Stimulated activated CD8-positive, alpha-beta memory T cell treated with anti-CD3 and anti-CD28 coated beads, Interleukin-7, amount 100 ng/mL, for 24 hours (primary cell): ENCODE measurements around the gene MTHFD2.
"Not testable (repeated sequence)": the region's sequence is repeated elsewhere in the genome, so short reads cannot be mapped to it uniquely, and the experiment has no call there.

Experiments
- DNase-seq: peaks from one replicate; pipeline ENCODE4 v3.0.0-alpha.2; 2020; ENCODE audit warnings: low read depth

The MTHFD2 gene

DNA sequence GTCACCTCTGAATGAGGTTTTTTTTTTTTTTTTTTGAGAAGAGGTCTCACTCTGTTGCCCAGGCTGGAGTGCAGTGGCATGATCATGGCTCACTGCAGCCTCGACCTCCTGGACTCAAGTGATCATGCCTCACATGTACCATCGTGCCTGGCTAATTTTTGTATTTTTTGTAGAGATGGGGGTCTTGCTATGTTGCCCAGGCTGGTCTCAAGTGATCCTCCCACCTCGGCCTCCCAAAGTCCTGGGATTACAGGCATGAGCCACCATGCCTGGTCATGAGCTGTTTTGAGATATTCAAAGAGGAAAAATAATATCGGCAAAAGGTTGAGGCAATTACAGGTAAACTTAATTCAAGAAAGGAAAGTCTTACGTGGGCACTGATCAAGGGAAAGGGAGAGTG lies 31.4 kb downstream of the MTHFD2 start:
- not testable (repeated sequence) for DNase-seq

DNA sequence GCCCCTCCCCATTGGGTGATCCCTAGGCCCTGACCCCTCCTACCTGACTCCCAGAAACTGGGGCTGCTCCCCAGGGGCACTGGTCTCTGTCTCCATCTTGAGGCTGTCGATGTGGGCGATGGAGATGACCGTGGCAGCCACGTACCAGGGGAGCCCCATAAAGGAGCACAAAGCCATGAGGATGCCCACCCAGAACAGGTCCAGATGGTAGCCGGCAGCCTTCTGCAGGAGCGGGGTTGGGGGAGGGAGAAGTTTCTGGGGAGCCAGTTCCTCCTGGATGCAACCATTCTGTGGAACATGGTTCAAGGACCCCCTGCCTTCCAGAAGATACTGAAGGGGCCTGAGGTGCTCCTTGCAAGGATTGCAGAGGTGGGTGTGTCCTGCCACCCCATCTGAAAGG lies 34.0 kb downstream of the MTHFD2 start:
- DNase-seq = no peak

DNA sequence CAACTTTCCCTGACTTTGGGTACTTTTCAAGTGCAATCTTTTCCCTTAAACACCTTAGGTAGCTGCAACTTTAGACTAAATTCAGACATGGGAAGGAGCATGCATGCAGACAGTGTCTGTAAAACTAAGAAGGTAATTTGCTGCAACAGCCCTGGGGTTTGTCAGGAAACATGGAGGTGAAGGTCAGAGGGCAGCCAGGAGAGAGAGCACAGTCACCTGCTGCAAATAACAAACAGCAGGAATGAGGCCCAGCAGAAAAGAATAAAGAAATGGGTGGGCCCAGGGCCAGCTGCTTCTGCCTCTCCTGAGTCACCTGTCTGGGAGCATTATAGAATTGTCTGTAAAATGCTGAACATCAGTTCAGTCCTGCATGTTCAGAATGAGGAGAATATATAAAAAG lies 35.2 kb downstream of the MTHFD2 start:
- no peak for DNase-seq

DNA sequence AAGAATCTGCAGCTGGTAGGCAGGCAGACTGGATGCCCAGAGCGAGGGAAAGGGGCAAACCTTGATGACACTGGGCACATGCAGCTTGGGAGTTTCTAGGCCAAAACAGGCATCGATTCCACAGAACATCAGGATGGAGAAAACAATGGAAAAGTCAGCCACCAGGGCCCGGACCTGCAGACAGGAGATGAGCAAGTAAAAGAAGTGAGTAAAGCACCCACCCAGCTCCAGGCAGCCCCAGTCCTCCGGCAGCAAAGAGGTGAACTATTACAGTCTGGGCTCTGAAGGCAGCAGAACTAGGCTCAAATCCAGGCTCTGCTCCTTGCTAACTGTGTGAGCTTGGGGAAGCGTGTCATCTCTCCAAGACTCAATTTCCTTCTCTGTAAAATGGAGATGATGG lies 36.6 kb downstream of the MTHFD2 start:
- no peak for DNase-seq

DNA sequence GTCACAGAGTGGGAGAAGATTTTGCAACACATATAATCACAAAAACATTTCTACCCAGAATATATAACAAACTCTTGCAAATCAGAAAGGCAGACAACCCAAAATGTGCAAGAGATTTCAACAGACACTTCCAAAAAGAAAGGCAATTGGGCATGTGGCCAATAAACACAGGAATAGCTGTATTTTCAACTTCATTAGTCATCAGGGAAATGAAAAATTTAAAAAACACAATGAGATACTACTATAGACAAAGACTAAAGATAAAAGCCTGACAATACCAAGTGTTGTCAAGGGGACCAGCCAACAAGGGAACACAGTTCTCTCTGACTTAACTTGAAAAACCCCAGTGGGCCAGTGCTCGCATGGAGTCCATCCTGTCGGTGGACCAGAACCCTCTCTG lies 40.5 kb downstream of the MTHFD2 start:
- no peak for DNase-seq

DNA sequence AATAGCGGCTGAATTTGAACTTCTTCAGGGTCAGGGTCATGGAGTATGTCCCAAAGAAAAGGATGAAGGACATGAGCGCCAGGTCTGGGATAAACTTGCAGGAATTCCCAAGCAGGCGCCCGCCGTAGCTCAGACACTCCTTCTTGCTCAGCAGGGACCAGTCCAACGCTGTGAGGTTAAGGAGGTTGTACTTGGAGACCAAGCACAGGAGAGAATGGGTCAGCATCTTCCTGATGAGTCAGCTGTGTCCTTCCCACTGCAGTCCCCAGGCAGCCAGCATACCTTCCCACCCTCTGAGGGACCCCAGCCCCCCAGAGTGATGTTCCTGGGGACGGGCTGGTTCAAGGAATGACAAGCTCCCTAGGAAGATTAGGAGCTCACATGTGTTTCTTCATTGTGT lies 40.9 kb downstream of the MTHFD2 start:
- no peak for DNase-seq

DNA sequence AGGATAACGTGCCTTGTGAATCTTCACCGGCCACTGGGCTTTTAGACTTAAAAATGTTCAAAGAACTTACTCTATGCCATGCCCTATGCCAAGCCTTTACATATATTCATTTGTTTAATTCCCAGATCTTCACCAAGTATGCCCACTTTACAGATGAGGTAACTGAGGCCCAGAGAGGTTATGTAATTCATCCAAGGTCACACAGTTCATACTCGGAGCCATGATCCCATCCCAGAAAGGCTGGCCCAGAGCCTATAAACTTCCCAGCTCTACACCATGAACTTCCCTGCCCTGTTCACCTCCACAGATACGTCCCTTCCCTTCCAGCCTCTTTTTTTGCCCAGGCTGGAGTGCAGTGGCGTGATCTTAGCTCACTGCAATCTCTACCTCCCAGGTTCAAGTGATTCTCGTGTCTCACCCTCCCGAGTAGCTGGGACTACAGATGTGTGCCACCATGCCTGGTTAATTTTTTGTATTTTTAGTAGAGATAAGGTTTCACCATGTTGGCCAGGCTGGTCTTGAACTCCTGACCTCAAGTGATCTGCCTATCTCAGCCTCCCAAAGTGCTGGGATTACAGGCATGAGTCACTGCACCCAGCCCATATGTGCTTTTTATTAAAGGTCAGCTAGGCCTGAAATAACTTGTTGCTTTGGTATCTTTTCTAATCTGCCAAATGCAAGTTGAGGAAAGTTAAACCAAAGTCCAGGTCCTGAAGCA lies 44.1 kb downstream of the MTHFD2 start:
- no peak for DNase-seq

DNA sequence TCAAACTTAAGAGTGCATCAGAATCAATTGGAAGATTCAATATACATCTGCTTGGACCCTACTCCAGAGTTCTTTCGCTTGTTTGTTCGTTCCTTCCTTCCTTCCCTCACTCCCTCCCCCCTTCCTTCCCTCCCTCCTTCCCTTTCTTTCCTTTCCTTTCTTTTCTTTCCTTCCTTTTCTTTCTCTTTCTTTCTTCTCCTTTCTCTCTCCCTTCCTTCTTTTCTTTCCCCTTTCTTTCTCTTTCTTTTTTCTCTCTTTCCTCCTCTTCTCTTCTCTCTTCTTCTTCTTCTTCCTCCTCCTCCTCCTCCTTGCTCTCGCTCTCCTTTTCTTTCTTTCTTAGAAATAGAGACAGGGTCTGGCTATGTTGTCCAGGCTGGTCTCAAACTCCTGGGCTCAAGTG lies 45.9 kb downstream of the MTHFD2 start:
- no peak for DNase-seq

DNA sequence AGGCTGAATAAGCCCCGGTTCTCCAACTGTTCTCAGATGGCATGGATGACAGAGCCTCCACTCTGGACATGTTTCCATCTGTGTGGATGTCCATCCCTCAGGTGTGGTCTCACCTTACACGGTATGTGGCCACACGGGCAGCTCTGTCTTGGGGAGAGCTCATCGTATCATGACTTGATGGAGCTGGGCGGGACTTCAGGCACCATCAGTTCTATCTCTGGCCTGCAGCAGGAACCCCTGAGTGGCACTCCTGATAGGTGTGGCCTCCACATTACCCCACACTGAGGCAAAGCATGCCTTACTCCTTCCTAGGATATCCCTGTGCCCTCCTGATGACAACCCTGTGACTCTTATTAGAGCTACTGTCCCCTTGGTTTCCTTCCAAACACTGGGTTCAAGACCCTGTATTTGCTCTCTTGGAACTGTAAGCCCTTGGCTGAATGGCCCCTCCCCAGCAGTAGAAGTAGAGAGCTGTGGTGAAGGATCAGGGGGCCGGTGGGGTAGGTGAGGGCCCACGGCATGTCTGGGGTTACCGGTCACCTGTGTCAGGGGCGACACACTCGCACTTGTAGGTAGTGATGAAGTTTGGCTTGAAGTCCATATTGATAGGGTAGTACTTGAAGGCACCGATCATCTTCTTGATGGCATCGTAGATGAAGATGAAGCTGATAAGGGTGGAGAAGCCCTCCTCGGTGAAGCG lies 48.2 kb downstream of the MTHFD2 start:
- no peak for DNase-seq

DNA sequence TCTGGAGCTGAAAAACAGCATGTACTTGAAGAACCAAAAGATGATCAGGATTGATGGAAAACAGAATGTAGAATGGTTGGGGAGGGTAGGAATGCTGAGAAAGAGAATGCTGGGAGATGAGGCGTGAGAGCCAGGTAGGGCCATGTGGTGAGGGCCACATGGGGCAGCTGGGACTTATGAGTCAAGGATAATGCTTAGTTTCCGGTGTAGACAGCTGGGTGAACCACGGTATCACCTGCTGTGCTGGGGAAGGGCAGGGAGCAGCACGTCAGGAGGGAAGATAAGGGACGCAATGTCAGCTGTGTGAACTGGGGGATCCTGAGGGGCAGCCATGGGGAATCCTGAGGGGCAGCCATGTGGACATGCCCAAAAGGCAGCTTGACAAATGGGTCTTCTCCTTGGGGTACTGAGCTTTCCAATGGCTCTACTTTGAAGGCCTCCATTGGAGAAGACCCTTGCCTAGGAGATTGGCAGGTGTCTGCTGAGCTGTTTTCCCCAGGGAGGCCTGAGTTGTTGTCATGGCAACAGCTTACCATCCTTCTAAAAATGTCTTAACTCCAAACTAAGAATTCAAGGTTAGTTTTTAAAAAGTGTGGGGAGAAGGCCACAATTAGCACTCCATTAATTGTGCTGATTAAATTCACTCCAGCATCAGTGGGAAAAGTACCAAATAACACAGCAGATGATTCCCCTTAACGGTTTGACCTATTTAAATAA lies 51.1 kb downstream of the MTHFD2 start:
- no peak for DNase-seq

DNA sequence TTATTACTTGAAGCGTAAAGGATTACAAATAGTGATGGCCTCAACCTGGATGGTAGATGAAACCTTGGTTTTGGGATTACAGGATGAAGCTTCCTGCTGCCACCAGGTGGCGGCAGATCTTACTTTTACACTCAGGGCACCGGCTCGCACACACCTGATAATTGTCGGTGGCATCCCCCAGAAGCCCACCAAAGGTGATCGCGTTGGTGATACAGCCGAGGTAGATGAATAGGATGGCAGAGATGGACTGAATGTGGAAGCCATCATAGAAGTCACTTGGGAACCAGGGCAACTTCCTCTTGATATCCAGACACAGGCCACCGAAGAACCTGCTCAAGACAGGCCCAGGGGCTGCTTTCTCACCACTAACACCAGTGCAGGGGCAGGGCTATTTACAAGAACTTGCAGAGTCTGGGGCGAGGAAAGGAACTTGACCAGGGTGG lies 51.8 kb downstream of the MTHFD2 start:
- DNase-seq = peak; percentile 12

DNA sequence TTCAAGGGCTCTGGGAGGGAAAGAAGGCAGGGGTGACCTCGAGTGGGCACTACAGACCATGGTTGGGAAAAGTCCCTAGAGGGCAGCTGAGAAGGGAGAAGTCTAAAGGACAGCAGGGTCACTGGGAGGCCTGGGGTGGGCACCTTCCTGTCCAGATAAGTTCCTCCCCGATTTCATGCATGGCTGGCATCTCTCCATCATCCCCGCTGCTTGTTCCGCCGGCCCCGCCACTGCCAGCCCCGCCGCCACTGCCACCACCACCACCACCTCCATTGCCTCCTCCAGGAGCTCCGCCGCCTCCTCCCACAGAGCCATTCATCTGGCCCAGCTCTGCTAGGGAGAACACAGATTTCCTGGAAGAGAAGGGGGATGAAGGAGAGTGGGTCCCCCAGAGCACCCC lies 53.6 kb downstream of the MTHFD2 start:
- DNase-seq = no peak

DNA sequence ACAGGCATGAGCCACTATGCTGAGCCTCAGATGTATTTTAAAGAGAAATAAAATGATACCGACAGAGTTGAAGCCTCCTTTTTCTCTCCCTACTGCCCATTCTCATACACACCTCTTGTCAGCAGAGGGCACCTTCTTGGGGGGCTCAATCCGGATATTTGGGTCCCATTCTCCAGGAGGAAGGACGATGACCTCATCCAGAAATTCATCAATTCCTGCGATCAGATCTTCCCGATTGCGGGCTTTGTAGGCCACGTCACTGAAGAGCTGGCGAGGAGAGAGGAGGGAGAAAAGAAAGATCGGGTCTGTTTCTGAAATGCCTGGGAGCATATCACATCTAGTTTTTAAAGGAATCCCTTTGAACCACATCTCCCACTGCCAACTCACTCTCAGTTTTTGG lies 54.4 kb downstream of the MTHFD2 start:
- DNase-seq = no peak

DNA sequence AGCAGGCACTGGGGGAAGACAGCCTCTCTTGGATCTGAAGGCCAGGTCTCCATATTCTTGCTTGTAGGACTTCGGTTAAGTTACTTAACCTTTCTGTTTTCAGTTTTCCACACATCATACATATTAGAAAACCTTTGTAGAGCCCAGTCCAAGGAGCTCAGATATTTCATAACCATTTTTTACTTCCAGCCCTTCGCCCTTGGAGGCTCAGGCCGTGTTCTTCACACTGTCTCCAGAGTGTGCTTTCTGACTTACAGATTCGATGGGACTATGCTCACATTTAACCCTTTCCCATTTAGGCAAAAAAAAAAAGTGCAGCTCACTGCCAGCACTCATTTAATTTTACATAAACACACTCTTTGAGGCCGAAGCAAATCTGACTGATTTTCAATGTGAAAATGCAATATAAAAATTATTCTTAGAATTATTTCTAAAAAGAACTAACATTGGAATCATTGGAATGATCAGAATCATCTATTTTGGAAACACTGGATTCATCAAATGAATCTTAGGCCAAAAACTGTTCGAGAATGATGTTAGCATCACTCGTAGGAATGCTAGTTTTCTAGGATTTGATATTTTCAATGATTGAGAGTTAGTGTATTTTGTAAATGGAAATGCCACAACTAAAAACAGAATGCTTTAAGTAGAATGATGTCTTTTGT lies 55.0 kb downstream of the MTHFD2 start:
- DNase-seq = no peak

DNA sequence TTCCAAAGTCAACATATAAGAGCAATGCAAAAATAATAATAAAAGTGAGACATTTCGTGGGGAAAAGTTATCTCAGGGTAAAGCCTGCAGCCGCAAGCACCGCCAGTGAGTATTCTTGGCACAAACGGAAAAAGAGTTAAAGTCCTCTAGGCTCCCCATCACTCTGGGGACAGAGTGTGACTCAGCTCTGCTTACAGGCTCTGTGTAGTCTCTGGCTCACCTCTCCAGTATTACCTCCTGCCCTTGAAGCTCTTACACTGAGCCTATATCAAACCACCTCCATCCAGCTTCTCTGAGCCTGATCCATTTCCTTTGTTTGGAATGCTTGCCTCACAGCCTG lies 55.5 kb downstream of the MTHFD2 start:
- DNase-seq = no peak

DNA sequence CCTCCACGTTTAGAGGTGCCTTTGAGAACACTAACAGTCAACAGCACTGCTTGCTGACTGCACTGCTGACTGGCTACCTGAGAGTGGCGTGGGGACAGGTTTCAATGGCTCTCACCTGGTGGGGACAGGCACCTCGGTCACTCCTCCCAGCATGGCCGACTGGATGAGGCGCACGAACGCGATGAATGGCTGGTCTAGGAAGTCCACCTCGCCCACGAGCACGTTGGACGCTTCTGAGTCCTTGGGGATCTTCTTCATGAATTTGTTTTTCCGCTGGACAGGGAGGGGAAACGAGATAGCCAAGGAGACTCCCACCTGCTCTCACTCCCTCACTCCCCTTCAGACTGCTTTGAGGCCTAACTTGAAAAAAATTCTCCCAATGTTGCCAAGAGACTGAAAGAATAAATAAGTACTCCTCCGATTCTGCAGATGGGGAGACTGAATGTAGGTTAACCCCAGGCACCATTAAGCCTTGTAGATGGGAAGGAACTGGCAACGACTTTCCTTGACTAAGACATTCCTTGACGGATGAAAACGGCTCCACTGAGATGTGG lies 57.3 kb downstream of the MTHFD2 start:
- DNase-seq = no peak

DNA sequence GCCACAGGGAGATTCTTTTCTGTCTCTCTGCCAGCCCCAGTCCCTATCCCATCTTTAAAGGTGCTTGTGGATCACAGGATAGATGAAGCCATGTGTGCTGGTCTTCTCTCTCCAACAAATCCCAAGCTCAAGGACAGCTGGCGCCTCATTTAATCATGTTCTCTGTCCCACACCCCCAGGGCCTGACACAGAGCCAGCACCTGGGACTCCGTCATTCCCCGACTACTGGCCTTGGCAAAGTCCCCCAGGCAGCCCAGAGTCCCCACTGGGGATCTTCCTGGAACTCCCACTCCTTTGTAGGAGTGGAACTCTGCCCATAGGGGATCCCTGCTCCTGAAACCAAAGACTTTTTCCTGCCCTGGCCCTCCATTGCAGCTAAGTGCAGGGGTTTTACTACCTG lies 60.8 kb downstream of the MTHFD2 start:
- DNase-seq = no peak

DNA sequence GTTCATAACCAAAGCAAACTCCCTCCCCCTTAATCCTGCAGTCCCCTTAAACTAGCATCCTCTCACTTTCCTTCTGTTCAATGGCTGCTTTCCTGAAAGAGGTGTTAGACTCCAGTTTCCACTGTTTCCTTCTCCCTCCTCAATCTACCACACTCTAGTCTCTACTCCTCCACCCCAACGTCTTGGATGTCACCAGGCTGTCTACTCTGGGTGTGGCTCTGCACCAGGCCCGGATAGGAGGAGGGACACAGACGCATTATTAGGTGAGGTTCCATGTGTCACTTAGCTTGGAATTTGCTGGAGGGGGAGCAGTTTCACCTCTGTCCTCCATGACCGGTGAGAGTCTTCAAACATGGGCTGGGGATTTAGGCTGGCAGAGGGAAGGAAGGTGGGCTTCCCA lies 61.3 kb downstream of the MTHFD2 start:
- DNase-seq = no peak

DNA sequence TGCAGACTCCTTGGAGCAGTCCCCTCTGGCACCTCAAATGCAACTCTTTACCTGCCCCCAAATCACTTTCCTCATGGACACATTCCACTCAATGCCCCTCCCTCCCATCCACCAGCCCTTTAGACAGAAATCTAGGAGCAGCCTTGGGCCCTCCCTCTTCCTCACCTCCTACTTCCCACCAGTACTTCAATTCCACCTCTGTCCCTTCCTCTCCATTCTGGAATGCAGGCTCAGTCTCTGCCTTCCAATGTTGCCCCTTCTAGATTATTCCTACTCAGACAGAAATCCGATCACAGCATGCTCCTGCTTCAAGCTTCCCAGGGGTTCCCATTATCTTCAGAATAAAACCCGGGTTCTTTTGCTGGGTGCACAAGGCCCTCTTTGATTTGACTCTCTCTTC lies 62.1 kb downstream of the MTHFD2 start:
- DNase-seq = no peak

DNA sequence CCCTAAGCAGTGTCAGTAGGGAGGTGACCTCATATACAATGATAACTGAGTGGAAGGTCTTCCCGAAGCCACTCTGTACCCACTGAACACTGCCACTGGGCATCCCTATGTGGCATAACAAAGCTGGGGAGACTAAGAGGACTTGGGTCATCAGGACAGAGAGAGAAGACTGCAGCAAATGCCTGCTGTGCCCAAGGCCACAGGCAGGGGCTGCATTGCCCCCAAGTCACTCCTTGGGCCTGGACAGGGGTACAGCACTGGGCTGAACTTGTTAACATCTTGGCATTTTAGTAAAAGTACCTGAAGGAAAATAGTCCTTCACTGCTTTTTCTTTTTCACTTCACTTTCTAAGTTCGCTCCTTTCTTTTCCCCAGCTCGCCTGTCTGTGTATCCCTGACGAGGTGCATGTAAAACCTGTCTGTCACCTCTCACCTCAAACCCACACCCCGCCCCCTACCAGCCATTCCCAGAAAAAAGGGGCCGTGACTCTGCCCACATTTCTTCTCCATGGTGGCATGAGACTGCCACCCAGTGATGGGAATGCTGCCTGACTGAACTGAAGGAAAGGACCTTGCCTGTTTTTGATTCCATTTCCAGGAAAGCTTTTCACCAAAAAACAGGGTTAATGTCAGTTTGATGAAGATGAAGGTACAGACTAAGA lies 62.9 kb downstream of the MTHFD2 start:
- no peak for DNase-seq

DNA sequence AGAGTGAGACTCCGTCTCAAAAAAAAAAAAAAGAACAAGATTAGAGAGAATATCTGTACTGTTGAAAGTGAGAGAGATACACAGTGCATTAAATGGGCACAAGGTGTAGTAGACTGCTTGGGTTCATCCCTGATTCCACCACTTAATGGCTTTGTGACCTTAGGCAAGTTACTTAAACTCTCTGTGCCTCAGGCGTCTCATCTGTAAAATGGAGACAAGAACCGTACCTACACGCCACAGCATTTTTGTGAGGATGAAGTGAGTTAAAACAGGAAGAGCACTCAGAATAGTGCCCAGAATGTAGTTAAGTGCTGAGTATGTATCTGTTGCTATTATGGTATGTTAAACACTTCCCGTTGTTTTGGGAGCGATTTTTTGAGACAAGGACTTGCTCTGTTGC lies 64.3 kb downstream of the MTHFD2 start:
- no peak for DNase-seq

DNA sequence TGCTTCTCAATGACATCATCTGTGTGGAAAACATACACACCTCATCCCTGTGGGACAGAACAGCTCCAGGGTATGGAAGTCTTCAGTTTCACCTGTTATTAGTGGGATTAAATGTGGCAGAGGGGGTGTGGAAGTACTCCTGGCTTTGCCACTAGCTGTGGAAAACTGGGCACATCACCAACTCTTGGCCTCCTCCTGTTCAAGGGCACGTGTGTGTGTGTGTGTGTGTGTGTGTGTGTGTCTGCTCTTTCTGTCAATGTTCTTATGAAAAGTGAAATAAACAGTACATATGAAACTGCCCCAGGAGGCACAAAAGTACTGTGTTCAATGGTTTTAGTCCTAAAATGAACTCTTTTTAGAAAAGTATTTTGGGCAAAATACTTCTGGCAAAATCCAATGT lies 65.9 kb downstream of the MTHFD2 start:
- no peak for DNase-seq
